ENCODE measurements around the gene ZNF319.
"Not testable (repeated sequence)": the region's sequence is repeated elsewhere in the genome, so short reads cannot be mapped to it uniquely, and the experiment has no call there.

Gene ZNF319

DNA sequence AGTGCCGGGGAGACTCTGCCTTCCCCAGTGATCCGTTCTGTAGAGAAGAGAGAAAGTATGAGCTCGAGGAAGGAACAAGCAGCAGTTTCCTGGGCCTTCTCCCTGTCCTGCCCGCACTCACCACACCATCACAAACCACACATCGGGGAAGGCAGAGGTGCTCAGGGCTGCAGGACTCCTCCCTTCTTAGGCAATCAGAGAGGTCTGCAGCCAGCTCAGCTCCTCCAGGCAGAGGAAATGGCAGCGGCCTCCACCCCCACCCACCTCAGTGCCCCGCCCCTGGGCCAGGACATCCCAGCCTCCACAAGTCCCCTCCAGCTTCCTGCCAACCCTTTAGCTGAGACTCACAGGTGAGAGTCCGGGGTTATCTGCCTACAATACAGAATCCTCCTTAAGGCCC lies 2.0 kb downstream of the ZNF319 start:
- no peak for DNase-seq (ENCODE audit: low read depth, low spot score)

DNA sequence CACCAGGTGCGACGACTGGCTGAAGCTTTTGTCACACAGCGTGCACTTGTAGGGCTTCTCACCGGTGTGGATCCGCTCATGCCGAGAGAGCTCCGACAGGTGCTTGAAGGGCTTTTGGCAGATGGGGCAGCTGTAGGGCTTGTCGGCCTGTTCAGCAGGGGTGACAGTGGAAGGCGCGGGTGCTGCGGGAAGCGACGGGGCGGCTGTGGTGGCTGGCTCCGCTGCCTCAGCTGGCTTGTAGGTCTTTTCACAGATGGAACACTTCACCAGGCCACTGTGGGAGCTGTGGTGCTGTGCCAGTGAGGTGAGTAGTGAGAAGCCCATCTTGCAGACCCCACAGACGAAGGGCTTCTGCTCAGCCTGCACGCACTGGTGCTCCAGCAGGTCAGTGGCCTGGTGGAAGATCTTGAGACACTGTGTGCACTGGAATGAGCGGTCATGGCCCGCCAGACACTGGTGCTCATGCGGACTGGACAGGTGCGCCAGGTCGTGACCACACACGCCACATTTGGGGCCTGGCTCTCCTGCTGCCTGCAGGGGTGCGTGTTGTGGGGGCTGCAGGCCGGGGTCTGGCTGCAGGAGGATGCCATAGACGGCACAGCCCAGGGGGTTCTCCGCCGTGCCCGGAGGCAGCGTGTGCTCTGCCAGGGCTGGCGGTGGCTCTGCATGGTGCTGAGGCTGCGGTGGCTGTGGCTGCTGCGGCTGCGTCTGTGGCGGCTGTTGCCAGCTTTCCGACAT lies 2.8 kb downstream of the ZNF319 start:
- no peak for DNase-seq (ENCODE audit: low read depth, low spot score)

DNA sequence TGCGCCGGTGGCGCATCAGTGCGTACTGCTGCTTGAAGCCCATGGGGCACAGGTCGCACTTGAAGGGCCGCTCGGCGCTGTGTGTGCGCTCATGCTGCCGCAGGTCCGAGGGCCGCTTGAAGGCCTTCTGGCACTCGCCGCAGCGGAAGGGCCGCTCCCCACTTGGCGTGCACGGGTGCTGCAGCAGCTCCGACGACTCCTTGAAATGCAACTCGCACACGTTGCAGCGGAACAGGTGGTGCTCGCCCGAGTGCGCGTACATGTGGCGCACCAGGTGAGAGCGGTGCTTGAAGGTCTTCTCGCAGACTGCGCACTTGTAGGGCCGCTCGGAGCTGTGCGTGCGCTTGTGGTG lies 3.3 kb downstream of the ZNF319 start:
- no peak for DNase-seq (ENCODE audit: low read depth, low spot score)

DNA sequence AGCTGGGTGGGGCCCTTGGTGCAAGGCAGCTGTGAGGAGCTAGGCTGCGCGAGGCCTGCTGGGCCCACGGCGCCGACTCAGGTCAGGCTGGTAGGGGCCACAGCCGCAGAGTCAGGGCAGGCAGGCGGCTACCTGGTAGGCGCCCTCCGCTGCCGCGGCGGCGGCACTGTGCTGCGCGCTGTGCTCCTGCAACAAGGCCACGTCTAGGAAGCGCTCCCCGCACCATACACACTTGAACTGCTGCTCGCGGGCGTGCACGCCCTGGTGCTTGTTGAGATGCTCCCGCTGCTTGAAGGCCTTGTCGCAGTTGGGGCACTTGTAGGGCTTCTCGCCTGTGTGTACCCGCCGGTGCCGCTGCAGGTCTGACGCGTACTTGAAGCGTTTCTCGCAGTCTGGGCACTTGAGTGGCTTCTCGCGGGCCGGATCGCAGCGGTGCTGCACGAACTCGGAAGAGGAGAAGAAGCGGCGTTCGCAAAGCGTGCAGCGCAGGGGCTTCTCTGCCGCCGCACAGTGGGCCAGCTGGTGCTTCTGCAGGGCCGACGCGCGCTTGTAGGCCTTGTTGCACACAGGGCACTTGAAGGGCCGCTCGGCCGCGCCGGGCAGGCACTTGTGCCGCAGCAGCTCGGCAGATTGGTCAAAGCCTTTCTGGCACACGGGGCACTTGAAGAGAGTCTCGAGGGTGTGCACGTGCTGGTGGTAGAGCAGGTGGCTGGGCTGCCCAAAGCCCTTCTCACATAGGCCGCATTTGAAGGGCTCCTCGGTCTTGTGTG lies 3.9 kb downstream of the ZNF319 start:
- no peak for DNase-seq (ENCODE audit: low read depth, low spot score)

DNA sequence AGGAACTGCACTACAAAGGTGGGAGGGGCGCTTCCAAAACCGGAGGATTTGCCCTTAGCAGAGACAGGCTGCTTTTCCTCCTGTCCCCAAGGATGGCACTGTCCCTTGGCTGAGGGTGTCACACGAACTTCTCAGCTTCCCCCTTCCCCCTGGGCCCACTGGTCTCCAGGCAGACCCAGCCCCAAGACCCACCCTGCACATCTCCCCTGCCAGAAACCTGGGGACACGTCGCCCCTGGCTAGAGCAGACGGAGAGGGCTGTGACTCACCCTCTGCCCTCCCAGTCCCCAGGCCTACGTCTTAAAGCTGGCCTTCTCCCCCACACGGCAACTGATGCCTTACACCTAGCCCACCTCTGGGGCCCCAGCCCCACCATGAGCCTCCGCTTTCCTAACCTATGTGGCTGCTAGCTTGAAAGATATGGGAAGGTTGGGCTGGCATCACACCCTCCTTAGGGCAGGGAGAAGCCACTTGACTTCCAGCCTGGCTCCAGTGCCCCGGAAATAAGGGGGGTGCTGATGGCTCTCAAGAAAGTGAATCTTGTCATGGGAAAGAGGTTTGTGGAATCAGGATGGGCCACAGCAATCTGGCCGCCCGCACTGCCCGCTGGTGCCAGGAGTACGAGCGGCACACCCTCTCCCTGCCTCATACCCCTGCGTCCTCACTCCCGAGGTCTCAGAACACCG lies 4.6 kb downstream of the ZNF319 start:
- no peak for DNase-seq (ENCODE audit: low read depth, low spot score)

DNA sequence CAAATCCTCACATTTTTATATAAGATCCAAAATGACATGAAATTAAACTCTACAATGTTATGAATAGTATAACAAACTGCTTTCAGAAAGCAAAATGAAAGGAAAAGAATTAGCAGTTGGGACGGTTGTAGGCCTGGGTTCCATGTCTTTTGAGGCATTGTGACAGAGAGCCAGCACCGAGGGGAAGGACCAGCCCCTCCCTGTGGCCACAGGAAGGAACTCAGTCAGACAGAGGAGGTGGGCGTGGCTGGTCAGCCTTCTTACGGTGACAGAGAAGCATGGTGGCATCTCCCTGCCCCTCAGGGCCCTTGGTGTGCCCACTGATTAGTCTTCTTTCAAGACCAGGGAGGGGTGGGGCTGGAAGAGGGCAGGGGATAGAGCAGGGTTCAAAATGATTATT lies 5.7 kb downstream of the ZNF319 start:
- no peak for DNase-seq (ENCODE audit: low read depth, low spot score)

DNA sequence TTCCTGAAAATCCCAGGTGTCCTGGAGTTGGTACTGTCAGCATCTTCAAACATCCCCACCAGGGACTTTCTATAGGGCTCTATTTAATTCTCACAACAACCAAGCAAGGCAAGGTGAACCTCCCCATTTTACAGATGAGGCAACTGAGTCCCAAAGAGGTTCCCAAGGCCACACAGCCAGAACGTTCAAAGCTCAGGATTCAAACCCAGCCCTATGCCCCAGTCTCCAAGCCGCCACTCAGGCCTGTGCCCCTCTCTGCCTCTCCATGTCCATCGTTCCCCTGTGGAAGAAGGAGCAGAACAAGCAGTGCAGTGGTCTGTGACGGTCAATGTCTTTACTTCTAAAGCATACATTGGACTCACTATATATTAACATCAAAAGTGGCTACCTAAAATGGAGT lies 6.1 kb downstream of the ZNF319 start:
- no peak for DNase-seq (ENCODE audit: low read depth, low spot score)

DNA sequence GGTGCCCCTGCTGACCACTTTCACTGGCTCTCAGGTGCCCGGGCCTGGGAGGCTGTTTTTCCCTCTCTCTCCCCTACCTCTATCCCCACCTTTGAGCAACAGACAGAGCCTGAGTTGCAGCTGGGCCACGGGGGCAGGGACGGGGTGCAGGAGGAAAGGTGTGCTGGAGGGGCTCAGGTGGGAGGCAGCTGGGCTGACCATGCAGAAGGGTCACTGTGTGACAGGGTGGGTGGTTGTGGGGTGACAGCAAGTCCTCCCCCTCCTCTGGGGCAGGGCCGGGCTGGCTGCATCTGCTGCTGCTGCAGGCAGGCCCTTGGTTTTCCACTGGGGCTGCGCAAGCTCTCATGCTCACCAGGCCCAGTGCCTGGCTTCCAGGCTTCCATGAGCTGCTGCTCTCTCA lies 6.6 kb downstream of the ZNF319 start:
- DNase-seq (ENCODE audit: low read depth, low spot score): no peak

DNA sequence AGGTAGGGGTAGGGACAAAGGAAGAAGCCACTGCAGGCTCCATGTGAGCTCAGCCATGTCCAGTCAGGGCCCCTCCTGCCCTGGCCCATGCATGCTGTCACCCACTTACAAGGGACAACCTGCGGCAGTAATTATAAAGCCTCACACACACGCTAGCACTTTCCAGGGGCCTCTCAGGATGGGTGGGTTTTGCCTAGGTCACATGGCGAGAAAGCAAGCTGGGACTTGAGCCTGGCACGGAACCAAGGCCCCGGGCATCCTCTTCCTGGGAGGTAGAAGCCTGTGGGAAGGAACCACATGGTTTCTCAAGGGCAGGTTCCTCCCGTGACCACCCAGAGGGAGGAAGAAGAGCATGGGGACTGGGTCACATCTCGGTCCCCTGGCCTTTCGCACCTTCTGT lies 7.0 kb downstream of the ZNF319 start:
- no peak for DNase-seq (ENCODE audit: low read depth, low spot score)

DNA sequence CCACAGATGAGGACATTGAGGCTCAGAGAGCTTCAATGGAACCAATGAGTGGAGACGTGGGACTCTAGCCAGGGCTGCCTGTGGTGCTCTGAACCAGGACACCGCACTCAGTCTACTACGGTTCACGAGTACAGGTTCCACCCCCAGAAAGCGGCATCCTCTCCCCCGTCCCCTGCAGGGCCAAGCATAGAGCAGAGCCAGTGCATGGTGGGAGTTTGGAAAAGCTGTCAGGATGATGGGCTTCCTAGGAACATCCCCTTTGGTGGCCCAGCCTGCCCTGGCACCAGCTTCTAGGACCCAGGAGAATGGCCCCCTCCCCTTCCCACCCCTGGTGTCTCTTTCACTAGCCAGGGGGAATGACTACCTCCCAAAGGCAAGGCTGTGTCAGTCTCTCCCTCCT lies 8.4 kb downstream of the ZNF319 start:
- no peak for DNase-seq (ENCODE audit: low read depth, low spot score)

DNA sequence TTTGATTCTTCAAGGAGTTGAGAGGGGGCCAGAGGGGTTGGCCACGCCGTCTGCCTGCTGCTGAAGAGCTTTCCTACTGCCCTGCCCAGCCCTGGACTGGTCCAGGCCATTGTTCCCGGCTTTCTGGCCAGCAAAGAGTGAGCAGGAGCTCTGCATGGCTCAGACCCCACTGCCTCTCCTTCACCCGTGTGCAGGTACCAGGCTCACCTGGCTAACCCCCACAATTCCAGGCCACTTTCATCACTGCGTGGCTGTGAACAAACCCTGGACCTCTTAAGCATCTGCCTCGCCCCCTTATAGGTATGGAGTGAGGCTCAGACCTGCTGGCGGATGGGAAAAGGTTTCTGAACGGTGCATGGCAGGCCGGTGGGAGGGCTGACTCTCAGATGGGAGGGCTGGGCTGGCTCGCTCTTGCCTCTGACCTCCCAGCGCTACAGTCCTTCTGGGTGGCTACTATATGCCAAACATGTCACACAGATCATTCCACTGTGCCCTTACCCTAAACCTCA lies 8.9 kb downstream of the ZNF319 start:
- DNase-seq (ENCODE audit: low read depth, low spot score): no peak

DNA sequence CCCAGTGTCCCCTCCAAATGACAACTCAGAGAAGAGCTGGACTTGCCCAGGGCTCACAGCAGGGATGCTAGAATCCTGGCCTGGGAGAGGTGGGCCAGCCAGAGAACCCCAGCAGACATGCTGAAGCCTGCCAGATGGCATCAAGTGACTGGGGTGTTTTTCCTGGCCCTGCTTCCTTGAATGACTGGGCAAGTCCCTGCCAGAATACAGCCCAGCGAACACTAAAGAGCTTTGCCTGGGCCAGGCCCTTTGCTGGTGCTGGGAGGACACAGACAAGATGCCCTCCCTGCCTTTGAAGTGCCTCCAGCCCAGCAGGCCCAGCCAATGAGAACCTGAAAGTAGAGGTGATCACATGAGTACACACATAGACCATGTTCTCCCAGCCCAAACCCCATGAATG lies 11.5 kb downstream of the ZNF319 start:
- DNase-seq (ENCODE audit: low read depth, low spot score): no peak

DNA sequence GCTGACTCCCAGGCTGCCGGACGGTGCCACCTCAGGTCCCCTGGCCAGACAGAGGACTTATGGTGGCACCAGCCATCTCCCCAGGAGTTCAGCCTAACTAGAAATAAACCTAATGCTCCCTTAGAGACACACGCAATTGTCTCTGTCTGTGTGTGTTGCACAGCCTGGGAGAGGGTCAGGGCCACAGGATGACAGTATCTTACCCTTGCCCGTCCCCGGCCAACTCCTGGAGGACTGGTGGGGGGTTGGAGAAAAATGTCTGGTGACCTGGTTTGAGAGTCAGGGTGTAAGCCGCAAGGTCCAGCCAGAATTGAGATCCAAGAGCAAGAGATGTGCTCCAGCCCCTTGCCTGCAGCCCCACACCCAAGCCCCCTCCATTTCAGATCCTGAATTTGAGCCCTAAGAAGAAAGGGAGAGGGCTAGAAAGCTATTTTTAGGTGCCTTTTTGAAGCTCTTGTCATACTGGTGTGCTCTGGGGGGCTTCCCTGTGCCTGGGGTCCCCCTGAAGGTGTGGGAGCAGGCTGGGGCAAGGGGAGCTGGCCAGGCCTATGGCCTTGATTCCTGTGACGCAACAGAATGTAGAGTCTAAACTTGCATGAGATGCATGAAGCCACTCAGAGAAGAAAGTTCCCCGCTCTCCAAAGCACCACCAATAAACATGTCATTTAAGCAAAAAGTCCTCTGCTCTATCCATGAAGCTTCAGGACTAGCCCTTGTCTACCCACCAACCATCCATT lies 12.9 kb downstream of the ZNF319 start:
- DNase-seq (ENCODE audit: low read depth, low spot score): no peak

DNA sequence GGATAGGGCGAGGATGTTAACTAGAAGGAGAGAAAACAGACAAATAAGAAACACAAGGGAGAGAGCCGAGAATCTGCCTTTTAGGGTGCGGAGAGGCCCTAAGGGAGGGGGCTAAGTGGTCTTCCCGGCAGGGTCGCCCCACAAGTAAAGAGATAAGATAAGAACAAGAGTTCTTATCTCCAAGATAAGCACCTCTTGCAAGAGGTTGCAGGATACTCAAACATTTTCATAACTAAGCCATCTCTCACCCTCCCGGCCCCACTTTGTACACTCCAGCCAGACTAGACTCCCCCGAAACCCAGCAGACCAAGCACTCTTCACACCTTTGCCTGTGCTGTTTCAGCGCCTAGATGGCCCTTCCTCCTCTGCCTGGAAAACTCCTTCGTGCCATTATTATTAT lies 14.3 kb downstream of the ZNF319 start:
- no peak for DNase-seq (ENCODE audit: low read depth, low spot score)

DNA sequence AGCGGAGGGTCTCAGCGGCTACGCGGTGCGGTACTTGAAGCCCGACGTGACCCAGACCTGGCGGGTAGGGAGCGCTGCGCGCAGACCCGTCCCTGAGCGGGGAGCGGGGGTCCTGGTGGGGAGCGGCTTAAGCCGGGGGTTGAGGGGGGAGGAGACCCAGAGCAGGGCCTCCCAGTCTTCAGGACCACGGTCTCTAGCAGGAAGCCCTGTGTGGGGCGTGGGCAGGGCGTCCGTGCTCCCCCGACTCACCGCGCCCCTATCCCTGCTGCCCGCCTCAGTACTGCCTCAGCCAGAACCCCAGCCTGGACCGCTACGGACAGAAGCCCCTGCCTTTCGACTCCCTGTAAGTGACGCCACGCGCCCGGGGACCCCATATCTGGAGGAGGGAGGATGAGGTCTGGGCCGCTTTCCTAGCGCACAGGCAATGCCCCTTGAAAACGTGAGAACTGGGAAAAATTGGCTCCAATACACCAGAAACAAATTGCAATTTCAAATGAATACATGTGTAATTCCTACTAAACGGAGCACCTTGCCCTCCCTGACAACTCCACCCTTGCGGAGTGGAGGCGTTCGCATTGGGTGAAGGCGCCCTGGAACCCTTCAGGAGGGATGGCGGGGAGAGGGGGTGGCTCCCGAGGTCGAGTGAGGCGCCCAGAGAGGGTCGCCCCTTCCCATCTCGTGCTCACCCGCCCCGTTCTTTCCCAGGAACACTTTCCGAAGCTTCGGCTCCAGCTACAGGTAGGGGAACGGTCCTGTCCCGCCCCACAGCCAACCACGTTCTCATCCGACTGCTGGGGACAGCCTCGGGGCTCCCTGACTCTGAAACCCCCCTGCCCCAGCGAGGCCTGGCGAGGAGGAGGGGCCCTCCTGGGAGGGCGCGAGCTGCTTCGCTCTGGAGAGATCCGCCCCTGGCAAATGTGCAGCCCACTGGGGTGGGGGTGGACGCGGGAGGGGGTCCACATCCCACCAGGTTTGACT lies 15.0 kb downstream of the ZNF319 start:
- DNase-seq (ENCODE audit: low read depth, low spot score): no peak

DNA sequence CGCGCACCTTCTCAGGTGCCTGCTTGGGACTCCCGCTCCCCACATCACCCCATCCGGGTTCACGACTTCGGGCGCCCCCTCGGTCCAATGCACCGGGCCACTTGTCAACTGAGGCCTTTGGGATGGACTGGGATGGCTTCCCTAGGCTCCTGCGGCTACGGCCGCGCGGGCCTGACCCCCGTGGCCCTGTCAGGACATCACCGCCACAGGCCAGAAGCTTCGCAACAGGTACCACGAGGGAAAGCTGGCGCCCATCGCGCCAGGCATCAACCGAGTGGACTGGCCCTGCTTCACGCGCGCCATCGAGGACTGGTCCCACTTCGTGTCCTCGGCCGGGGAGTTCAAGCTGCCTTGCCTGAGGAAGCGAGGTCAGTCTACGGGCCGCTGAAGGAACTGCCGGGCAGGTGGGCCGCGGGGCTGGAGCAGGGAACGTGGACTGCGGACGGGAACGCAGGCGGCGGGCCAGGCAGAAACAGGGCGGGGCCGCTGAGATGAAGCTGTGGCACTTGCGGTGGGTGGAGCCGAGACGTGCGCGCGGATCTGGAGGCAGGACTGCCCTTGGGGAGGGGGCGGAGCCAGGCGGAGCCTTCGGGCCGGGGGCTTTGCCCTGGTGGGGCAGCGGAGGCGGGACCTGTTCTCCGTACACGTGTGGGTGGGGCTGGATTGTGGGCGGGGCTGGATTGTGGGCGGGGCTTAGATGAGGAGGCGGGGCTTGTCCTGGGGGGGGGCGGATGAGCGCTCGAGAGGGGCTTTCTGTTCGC lies 15.8 kb downstream of the ZNF319 start:
- DNase-seq (ENCODE audit: low read depth, low spot score): no peak

DNA sequence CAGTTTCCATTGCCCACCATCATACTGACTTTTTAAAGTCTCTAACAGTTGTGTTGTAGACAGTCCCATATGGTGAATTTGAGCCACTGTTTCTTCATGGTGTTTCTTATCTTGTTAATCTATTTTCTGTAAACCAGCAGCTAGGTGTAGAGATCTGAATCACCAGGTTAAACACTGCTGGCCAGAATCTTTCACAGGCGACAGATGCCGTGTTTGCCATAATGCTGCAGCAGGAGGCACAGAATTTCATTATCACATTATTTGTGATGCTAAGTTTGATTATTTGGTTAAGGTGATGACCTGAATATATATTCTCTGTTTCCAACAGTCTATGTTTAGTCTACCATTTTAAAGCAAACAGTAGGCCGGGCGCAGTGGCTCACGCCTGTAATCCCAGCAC lies 18.1 kb downstream of the ZNF319 start:
- no peak for DNase-seq (ENCODE audit: low read depth, low spot score)

DNA sequence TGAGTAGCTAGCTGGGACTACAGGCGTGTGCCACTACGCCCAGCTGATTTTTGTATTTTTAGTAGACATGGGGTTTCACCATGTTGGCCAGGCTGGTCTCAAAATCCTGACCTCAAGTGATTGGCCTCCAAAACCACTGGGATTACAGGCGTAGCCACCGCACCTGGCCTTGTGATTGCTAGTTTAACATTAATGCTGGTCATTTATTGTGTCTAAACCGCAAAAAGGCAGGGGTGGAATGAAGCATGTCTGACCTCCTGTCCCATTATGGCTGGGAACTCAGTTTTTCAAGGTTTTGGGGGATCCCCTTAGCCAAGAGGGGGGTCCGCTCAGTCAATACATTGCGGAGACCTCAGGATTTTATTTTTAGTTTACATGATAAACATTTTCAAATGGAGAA lies 18.8 kb downstream of the ZNF319 start:
- DNase-seq (ENCODE audit: low read depth, low spot score): no peak

DNA sequence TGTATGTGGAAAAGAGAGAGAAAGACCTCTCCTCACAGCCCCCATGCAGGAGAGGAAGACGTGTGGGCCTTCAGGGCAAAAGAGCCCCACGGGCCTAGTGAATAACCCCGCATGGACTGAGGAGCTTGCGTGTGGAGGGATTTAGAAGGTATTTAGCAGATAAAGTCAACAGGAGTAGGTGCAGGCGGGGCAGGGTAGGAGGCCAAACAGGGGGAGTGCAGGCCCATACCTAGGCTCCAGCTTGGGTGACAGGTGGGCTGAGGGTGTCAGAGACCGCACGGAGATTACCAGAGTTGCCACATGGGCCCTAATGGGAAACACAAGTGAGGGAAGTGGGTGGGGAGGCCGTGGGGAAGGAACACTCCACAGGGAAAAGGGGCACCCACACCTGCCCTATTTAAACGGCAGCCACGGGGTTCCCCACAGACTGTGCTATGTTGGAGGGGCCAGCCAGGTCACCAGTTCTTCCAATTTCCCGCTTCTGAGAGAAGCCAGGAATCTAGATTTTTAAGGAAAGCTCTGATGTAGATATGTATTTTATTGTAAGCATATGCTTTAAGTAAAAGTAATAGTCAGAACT lies 21.4 kb downstream of the ZNF319 start:
- DNase-seq (ENCODE audit: low read depth, low spot score): no peak

DNA sequence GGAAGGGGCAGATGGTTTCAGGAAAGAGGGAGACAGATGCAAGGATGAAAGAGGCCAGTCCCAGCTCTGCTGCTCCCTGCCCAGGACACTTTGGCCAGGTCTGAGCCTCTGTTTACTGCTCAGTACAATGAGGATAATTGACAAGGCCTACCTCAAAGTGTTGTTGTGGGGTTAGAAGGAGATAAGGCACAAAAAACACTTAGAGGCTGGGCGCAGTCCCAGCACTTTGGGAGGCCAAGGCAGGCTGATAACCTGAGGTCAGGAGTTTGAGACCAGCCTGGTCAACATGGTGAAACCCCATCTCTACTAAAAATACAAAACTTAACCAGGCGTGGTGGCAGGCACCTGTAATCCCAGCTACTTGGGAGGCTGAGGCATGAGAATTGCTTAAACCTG lies 22.4 kb downstream of the ZNF319 start:
- DNase-seq (ENCODE audit: low read depth, low spot score): not testable (repeated sequence)

All from smooth muscle cell of the brain vasculature (primary cell).